NCI-H226 (cell line): Measurements from ENCODE around the gene PCDH10.

Experiments
- DNase-seq: peaks from one replicate; pipeline ENCODE4 v3.0.0-alpha.2; 2015

PCDH10 gene

GRCh38 chr4:133148690-133149363, at the start of gene PCDH10:
PCDH10 (plus strand) TSS chr4:133149294; CDS start chr4:133150141, 847 bp downstream.
- peak; percentile 81 for DNase-seq

GRCh38 chr4:133102043-133102442, 47.1 kb upstream of the PCDH10 start:
- no peak for DNase-seq

- DNase-seq = no peak
Observed at GRCh38 chr4:133102612-133103409, 46.3 kb upstream of the PCDH10 start.

GRCh38 chr4:133112641-133113040, 36.5 kb upstream of the PCDH10 start:
- no peak for DNase-seq

GRCh38 chr4:133124746-133125145, 24.3 kb upstream of the PCDH10 start:
- DNase-seq = no peak

GRCh38 chr4:133127500-133127899, 21.6 kb upstream of the PCDH10 start:
- DNase-seq = no peak

GRCh38 chr4:133129237-133129636, 19.9 kb upstream of the PCDH10 start:
- DNase-seq = peak; percentile 29

GRCh38 chr4:133130171-133130570, 18.9 kb upstream of the PCDH10 start:
- DNase-seq = peak; percentile 62

GRCh38 chr4:133131829-133132460, 17.1 kb upstream of the PCDH10 start:
- no peak for DNase-seq

GRCh38 chr4:133136833-133137232, 12.3 kb upstream of the PCDH10 start:
- DNase-seq = no peak

- no peak for DNase-seq
Observed at GRCh38 chr4:133137571-133137970, 11.5 kb upstream of the PCDH10 start.

GRCh38 chr4:133143775-133144430, 5.2 kb upstream of the PCDH10 start:
- DNase-seq = no peak

- no peak for DNase-seq
Observed at GRCh38 chr4:133145241-133145640, 3.9 kb upstream of the PCDH10 start.

- no peak for DNase-seq
Observed at GRCh38 chr4:133145758-133146573, 3.1 kb upstream of the PCDH10 start.

GRCh38 chr4:133146574-133147241, 2.4 kb upstream of the PCDH10 start:
- DNase-seq = no peak

- no peak for DNase-seq
Observed at GRCh38 chr4:133147286-133147821, 1.7 kb upstream of the PCDH10 start.

GRCh38 chr4:133147921-133148689, 989 bp upstream of the PCDH10 start:
- DNase-seq = no peak

GRCh38 chr4:133149364-133149695, 236 bp downstream of the PCDH10 start:
- no peak for DNase-seq

GRCh38 chr4:133149932-133150471, 908 bp downstream of the PCDH10 start:
- no peak for DNase-seq

- DNase-seq = no peak
Observed at GRCh38 chr4:133150486-133151340, 1.6 kb downstream of the PCDH10 start.
